HG02588 (cell line): ENCODE data around the gene ZKSCAN3.
"Not testable (repeated sequence)": the region's sequence is repeated elsewhere in the genome, so short reads cannot be mapped to it uniquely, and the experiment has no call there.

Source experiments
- ATAC-seq: cut with Tn5 transposase; IDR thresholded peaks from one replicate; pipeline ENCODE4 v1.9.1; 2021; ENCODE audit warnings: mild to moderate bottlenecking, moderate library complexity; ENCODE audit not compliant: unreplicated experiment

Gene ZKSCAN3

DNA sequence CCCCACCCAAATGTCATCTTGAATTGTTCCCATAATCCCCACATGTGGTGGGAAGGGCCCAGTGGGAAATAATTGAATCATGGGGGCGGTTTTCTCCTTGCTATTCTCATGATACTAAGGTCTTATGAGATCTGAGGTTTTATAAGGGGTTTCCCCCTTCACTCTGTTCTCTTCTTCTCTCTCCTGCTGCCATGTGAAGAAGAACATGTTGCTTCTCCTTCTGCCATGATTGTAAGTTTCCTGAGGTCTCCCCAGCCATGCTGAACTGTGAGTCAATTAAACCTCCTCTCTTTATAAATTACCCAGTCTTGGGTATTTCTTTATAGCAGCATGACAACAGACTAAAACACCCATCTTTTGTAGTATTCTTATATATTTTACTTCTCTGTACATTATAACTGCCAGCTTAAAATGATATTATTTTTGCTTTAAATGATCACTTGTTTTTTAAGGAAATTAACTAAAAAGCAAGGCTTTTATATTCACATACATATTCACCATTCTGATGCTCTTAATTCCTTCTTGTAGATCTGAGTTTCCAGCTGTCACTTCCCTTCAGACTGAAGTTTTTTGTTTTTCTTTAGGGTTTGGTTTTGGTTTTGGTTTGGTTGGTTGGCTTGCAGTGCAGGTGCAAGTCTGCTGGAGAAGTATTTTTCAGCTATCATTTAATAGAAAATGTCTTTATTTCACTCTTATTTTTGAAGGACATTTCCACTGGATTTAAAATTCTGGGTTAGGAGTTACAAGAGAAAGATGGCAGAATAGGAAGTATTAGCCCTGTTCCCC, 9.2 kb upstream of the ZKSCAN3 start:
- ATAC-seq, result no peak

DNA sequence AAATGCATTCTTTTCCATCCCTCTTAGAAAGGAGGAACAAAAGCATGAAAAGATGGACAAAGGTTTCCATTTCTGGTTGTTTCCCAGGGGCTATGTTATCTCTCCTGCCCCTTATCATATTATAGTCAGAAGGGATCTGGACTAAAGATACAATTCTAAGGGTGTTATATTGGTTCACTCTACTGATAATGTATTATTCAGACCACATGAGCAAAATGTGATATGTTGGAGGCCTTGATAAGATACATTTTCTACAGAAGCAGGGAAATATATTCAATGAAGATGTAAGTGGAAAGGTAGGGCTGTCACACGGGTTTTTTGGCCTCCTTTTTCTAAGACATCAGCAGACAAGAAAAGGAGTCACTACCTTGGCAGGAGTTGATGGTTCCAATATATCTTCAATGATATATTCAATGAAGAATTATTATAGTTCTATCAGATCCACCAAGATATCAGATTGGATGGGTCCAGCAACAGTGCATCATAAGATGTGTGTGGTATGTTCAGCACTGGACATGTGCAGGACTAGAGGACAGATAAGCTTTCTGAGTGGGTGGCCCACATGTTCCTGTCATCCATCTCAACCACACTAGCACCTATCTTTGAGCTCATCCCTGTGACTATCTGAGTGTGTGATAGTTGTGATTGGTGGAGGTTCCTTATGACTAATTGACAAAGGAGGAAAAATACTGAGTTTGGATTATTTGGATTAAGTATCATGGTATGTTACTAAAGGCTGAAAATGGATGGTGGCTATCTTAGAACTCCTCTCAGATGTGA, 5.7 kb upstream of the ZKSCAN3 start:
- ATAC-seq, result no peak

DNA sequence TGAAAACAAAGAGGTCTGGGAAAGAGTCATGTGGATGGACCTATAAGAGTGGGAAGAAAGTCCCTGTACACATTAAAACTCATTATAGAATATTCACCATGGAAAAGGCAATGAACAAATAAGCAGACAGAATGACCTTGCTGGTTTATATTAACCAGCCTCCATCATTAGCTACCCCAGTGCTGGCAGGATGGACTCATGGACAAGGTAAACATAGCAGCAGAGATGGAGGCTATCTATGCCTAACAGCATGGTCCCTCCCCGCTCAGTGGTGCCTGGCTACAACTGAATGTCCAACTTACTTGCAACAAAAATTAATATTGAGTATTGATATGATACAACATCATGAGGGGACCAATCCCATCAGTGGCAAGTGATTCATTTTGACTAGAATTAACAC, 4.5 kb upstream of the ZKSCAN3 start:
- ATAC-seq, result no peak

DNA sequence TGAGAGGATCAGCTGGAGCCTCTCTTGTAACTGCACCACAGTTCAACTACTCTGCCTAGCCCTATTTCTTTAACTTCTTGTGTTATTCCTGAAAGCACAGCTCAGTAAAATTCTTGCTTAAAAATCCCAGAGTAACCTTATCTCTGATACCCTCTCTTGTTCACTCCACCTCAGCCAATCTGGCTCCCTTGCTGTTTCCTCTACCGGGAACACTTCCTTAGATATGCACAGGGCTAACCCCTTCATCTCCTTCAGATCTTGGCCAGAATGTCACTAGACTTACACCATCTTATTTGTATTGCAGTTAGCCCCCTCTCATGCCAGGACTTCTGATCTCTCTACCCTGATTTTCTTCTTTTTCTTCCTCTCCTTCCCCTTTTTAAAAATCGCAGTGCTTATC, 2.6 kb upstream of the ZKSCAN3 start:
- ATAC-seq, result no peak

DNA sequence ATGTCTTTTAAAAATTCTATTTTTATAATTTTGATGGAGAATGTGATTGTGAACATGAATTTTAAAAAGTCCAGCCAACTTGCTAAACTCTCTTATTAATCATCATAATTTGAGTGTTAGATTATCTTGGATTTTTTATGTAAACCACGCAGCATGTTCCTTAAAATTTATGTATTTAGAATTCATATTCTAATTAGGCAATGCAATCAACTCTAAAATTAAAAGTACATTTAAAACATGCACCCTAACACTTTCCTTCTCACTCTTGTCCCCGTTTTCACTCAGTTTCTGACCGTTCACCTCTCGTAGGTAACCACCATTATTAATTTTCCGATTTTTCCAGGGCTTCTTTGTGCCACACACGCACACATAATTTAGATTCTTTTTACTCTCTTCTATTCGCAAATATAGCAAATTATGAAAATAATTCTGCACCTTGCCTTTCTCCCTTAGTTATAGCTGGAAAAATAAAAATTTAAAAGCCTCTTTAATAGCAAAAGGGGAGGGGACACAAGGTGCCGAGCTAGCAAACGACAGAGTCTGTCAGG, 329 bp upstream of the ZKSCAN3 start:
- ATAC-seq, result no peak

DNA sequence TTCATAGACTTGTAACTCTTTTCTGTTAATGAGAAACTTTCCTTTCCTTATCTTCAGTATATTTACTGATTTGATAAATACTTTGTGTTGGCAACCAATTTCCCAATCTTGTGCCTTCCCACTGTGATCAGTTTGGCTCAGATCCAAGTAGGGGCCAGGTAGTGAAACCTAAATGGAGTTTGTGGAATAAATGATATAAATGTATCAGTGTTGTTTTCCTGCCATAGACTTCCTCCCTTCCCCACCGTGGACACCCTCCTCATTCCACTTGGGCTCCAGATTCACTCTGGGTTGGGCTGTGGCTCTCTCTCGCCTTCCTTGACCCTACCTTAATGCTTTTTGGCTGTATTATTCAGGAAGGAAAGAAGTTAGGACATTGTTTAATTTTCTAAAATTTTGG, 1.3 kb downstream of the ZKSCAN3 start:
- no peak for ATAC-seq

DNA sequence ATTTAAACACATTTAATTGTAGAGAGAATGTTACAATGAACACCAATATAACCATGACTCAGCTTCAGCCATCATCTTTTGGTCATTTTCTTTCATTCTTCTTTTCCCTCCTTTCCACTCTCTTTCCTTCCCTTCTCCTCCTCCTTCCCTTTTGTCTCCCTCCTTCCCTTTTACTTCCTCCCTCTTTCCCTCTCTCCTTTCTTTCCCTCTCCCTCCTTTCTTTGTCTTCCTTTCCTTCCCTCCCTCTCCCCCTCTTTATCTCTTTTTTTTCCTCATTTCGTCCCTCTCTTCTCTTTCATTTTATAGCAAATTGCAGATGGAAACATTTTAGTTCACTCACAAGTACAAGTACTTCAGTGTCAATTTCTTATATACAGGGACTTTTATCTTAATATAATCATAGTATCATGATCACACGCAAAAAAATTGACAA, 1.8 kb downstream of the ZKSCAN3 start:
- ATAC-seq, result no peak

DNA sequence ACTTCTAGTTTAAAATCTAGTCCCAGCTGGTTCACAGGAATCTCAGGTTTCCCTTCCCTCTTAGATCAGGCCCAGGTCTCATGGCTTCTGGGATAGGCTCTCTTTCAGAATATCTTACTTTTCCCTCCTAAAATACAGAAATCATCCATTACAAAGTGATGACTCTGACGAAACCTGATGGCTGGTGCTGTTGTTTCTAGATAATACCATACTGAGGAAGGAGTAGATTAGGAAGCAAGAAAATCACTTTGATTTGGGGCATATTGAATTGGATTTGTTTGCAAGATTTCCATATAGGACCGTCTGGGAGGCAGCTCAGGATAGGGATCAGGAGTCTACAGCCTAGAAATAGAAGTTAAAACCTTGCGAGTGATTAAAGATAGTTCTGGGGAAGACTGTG, 3.6 kb downstream of the ZKSCAN3 start:
- no peak for ATAC-seq

DNA sequence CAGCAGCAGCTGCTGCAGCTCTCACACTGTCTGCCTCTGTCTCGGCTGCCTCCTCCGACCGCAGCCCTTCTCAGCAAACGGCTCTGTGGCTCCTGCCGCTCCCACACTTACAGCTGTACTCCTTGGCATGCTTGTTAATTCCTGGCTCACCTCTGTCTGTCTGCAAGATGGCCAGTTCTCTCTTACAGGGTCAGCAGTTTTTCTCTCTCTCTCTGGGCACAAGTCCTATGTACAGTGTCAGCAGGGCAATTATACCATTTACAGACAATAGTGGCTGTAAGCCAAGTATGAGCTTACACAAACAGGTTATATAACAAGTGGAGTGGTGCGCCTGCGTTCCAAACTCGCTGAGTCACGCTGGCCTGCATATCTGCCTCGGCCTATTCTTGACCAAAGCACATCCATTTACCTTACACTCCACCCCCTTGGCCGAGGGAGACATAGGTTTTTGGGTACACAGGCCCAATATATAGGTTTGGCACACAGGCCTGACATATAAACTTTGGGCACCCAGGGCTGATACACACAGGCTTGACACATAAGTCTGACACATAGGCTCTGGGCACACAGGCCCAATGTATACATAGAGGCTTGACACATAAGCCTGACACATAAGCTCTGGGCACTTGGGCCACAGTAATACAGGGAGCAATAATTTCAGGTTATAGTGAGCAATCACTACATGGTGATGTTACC, 4.4 kb downstream of the ZKSCAN3 start:
- no peak for ATAC-seq

DNA sequence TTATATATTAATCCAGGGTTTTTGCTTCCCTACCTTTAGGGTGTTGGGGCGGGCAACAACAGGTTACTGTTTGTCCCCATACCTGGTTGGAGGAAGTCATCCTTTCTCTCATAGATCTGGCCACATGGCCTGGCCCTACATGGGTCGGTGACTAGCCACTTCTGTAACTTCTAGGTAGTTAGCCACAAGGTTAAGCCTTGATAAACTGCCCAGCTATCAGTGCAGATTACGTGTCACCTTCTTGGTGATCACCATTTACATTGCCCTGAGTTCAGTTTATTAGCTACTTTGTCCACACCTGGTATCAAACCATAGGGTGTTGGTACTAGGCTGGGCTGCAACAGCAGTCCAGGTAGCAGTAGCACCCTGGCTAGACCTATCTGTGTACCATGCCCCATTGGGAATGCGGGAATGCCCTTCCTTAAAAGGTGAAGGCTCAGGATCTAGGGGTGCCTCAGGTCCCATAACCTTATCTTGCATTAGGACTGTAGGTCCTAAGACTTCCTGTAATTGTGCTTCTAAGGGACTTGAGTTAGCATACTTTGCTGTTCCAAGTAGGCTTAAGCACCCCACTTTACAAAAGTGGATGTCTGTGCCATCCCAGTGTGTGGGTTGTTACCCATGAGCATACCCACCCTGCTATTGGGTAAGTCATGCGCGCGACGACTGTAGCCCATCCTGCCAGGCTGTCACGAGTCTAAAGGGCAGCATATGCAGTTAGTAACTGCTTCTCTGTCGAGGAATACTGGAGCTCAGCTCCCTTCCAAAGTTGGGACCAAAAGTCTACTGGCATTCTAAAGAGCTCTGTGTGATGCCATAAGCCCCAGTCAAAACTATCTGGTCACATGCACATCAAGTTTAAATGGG, 5.2 kb downstream of the ZKSCAN3 start:
- ATAC-seq, result no peak

DNA sequence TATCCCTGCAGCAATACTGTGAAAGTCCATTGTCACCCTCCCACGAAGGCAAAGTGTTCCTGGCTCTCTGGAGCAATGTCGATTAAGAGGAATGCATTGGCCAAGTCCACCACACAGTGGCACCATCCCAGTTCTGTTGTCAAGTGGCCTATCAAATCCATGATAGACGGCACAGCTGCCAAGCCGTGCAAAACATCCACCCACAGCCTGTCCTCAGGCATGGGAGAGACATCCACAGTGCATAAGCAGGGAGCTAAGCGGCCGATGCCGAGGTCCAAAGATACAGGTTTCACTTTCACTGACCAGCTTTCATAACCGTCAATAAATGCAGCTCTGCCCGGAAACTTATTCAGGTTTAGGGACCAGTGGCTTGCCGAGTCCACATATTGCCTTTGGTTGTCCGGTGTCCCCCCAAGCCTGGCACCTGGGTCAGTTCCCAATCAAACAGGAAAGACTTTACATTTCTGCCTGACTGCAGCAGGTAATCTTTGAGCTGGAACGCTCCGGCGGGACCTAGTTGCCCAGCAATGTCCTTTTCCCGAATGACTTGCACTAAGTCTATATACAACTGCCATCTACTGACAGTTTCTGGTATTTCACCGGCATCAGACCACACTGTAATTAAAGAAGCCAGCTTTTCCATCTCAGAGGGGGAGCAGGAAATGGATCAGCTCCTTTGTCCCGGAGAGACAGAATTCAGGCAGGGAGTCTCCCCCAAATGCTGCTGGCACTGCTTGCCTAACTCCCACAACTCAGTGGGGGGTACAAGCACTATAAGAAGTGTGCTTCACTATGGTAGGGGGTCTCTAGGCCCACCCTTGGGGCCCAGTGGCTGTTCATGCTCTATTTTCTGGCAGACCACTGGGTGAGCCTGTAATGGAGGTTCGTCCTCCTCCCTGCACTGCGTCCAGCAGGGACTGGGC, 6.3 kb downstream of the ZKSCAN3 start:
- no peak for ATAC-seq

DNA sequence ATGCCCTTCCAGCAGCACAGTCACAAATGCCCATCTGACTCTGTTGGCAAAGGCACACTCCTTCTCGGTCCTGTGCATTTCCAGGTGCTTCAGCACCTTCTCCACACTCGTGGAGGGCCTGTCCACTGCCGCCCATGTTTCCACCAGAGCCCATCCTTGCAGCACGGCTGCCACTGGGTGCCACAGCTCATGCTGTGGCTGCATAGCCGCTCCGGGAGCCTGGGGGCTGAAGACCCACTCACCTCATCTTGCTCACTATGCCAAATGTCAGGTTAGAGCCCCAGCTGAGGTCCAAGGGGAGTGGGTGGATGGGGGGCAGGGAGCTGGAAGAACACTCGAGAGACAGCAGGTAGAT, 6.9 kb downstream of the ZKSCAN3 start:
- no peak for ATAC-seq

DNA sequence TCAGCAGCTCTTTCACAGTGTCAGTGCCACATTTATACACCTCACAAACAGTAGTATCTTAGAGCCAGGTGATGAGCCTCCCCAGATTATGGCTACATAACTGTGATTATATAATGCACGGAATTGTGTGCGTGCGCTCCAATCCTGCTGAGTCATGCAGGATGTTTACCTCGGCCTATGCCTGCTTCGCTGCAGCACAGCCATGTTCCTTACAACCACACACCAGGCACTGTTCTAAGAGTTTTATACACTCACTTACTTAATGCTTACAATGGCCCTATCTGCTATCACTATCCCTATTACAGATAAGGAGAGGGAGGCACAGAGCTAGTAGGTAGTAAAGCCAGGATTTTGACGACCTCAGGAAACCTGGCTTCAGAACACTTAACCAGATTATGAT, 7.3 kb downstream of the ZKSCAN3 start:
- no peak for ATAC-seq

DNA sequence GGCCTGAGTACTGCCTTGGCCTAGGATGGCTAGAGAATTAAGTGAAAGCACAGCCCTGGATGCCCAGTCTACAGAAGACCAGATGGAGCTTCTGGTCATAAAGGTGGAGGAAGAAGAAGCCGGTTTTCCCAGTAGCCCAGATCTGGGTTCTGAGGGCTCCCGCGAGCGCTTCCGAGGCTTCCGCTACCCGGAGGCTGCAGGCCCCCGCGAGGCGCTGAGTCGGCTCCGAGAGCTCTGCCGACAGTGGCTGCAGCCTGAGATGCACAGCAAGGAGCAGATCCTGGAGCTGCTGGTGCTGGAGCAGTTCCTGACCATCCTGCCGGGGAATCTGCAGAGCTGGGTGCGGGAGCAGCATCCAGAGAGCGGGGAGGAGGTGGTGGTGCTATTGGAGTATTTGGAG, 9.8 kb downstream of the ZKSCAN3 start:
- ATAC-seq, result not testable (repeated sequence)

DNA sequence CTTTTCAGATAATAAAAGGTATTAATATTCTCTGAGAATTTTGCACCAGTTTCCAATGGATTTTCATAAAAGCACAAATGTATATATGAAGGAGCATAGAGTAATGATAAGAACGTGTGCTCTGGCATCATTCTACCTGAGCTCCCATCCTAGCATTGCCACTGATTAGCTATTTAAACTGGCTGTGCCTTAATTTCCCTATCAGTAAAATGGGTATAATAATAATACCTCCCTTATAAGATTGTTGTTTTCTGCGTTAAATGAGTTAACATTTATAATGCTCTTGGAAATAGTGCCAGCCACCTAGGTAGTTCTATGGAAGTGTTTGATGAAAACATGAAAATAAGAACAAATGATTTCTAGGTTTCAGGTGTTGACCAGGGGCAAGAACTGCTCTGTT, 11.2 kb downstream of the ZKSCAN3 start:
- ATAC-seq, result no peak

DNA sequence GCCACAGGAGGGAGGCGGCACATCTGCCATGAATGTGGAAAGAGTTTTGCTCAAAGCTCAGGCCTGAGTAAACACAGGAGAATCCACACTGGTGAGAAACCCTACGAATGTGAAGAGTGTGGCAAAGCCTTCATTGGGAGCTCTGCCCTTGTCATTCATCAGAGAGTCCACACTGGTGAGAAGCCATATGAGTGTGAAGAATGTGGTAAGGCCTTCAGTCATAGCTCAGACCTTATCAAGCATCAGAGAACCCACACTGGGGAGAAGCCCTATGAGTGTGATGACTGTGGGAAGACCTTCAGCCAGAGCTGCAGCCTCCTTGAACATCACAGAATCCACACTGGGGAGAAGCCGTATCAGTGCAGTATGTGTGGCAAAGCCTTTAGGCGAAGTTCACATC, 15.8 kb downstream of the ZKSCAN3 start:
- not testable (repeated sequence) for ATAC-seq

DNA sequence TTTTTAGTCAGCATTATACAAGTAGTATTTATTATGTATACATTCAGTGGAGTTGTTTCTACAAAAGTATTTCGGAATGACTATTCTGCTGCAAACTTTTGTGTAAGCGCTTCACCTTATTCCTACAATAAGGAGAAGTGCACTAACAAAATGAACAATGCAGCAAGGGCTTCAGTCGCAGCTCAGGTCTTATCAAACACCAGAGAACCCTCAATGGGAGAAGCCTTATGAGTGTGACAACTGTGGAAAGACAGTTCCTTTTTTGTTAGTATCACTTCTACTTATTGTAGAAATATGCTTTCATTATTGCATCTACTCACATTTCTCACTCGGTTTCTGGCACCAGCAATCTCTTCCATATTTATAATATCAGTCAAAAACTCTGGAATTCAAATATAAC, 18.8 kb downstream of the ZKSCAN3 start:
- no peak for ATAC-seq

DNA sequence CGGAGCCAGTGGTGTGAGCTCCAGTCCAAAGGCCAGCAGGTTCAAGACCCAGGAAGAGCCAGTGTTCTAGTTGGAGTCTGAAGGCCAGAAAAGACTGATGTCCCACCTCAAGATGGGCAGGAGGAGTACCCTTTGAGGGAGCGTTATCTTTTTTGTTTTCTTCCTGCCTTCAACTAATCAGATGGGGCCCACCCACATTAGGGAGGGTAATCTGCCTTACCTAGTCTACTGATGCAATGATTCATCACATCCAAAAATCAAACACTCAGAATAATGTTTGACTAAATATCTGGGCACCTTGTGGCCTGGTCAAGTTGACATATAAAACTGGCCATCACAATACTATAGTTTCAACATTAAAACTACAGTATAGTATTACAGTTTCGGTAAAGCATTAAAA, 19.7 kb downstream of the ZKSCAN3 start:
- no peak for ATAC-seq

DNA sequence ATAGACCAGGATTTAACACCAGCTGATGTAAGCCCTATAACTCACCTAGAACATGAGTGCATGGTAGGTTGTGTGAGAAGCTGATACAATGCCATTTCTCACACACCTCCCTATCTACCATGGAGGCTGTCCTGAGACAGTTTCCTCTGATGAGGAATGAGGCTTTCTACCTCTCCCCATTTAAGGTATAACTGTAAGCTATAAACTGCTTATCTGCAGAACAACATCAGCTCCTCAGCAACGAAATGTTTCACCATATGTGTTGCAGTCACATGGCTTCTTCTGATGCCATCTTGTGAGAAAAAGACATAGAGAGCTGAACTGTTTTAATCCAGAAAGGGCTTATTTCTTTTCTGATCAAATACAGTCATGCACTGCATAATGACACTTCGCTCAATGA, 20.7 kb downstream of the ZKSCAN3 start:
- ATAC-seq, result no peak

DNA sequence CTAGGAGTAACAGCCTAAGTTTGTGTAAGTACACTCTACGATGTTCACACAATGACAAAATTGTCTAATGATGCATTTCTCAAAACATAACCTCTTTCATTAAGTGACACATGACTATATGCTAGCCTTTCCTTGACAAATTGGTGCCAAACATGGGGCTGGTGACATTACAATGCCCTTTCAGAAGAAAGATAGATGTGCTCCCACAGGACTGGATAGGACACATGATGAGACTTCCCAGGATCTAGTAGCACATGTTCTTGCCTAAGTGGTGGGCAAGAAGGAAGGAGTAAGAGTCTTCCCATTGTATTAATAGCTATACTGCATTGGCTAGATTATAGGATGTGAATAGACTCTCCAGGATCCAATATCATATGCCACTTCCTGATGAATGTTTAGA, 21.5 kb downstream of the ZKSCAN3 start:
- ATAC-seq, result no peak
